Dendritic cell treated with granulocyte-macrophage colony-stimulating factor and Interleukin-4, amounts not matched to agents 40 ng/mL and 50 ng/mL, for 4 days (primary cell): ENCODE results near the gene GPR152.

Source experiments
- H3K27ac Mint-ChIP-seq: one replicate; pipeline ENCODE4 v1.8.0; 2022; ENCODE audit warnings: mild to moderate bottlenecking, mixed read lengths
- H3K27me3 Mint-ChIP-seq: one replicate; pipeline ENCODE4 v1.8.0; 2022; ENCODE audit warnings: mild to moderate bottlenecking, mixed read lengths
- H3K36me3 Mint-ChIP-seq: one replicate; pipeline ENCODE4 v1.8.0; 2022; ENCODE audit warnings: low read depth, mixed read lengths
- H3K4me1 Mint-ChIP-seq: one replicate; pipeline ENCODE4 v1.8.0; 2022; ENCODE audit warnings: low read depth, mixed read lengths
- H3K4me3 Mint-ChIP-seq: one replicate; pipeline ENCODE4 v1.8.0; 2022; ENCODE audit warnings: mild to moderate bottlenecking, moderate library complexity, mixed read lengths
- H3K9me3 Mint-ChIP-seq: one replicate; pipeline ENCODE4 v1.8.0; 2022; ENCODE audit warnings: mixed read lengths
- intact Hi-C: fragments of 100-400 bp; cut with micrococcal nuclease; formaldehyde crosslinking; loops from one replicate; pipeline ENCODE4 v1.15.0; 2022

The GPR152 gene

DNA sequence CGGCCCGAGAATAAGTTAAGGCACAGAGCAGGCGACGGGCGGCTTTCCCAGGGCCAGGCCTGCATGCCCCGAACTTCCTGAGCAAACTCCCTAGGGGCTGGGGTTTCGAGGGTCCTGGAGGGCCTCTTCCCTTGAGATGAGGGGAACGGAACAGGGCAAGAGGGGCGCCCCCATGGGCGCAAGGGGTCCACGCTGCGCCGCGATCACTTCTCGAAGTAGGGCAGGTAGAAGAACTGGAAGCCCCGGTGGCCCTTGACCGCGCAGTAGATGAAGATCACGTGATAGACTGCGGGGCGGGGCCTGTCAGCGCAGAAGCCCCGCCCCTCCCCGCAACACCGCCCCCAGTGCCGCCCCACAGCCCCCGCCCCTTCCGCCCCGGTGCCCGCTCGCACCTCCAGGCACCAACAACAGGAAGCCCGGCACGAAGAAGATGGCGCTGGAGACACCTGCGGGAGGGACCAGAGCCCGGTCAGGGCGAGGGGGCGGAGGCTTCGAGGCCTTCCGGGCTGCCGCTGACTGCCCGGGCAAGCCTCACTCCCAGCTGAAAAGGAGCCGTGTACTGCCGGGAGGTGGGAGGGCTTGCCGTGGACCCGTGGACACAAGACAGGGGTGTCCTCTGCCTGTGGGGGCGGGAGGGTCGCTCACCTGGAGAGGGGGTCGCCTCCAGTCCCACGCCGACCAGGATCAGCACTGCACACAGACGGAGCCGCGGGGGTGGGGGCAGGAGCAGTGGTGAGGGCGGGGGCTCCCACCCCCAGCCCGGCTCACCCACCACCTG lies 12.1 kb upstream of the GPR152 start:
- Mint-ChIP-seq H3K4me3 (peak overlapping the region; percentile 95), H3K4me1 (peaks cover 60% of the 10 kb centered on the region), H3K36me3 (peaks cover 34% of the 10 kb centered on the region), H3K27ac (peak overlapping the region; percentile 96), H3K9me3 (no peaks in the 10 kb centered on the region), H3K27me3 (peaks cover 9% of the 10 kb centered on the region)
- intact Hi-C loops = loop anchor here (5.0 kb wide), 2 partner anchors 37 to 43 kb away; partner anchors contain the start of genes CDK2AP2, PITPNM1 and RPS6KB2

DNA sequence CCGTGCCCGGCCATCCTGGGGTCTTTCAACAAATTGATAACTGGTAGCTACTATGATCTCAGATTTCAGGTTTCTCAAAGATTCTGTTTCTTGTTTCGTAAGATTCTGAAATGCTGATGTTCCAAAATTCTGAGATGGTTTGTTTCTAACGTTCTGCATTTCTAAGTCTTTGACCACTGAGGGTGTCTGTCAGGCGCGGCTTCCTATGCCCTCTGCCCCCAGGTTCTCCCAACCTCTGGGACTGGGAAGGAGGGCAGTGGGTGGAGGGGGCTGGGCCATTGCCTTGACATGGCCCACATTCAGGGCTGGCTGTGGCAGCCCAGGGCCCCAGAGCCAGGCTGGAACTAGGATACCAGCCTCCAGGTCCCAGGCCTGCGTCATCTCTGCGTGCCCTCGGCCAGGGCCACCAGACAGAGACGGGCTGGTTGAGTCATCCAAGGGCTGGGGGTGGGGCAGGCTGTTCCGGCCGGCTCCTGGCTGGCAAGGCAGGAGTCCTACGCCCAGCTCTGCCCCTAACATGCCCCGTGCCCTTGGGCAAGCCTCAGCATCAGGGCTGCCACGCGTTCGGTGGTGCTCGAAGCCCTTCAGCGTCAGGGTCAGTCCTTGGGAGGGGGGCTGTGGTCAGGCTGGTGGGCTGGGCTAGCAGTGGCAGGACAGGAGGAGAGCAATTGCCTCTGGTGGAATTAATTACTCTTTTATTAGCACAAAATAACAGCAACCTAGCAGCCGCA lies 11.3 kb upstream of the GPR152 start:
- H3K4me3 Mint-ChIP-seq = peak overlapping the region; percentile 95
- peaks cover 33% of the 10 kb centered on the region for H3K36me3 Mint-ChIP-seq
- H3K27ac Mint-ChIP-seq = peak overlapping the region; percentile 96
- no peaks in the 10 kb centered on the region for H3K9me3 Mint-ChIP-seq
- H3K4me1 Mint-ChIP-seq = peaks cover 57% of the 10 kb centered on the region
- H3K27me3 Mint-ChIP-seq = peaks cover 9% of the 10 kb centered on the region
- intact Hi-C loops = no loop called here

DNA sequence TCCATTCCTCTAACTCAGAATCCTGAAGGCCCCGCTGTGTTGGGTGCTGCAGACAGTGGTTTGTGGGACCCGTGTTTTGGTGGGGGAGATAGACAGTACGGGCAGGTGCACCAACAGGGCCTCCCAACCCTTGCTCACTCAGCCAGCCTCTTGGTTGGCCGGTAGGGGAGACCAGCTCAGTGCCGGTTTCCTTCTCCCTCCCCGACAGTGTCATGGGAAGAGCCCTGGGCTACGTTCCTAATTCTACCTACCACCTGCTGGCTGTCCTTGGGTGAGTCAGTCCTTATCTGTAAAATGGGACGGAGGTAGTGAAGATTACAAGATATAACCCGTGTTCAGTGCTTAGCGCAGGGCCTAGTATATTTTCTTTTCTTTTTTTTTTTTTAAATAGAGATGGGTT lies 10.7 kb upstream of the GPR152 start:
- intact Hi-C loops = no loop called here
- Mint-ChIP-seq H3K9me3 (no peaks in the 10 kb centered on the region), H3K27me3 (peaks cover 9% of the 10 kb centered on the region), H3K36me3 (peaks cover 27% of the 10 kb centered on the region), H3K4me1 (peaks cover 52% of the 10 kb centered on the region), H3K27ac (peak overlapping the region; percentile 96), H3K4me3 (no peak overlapping the region)

DNA sequence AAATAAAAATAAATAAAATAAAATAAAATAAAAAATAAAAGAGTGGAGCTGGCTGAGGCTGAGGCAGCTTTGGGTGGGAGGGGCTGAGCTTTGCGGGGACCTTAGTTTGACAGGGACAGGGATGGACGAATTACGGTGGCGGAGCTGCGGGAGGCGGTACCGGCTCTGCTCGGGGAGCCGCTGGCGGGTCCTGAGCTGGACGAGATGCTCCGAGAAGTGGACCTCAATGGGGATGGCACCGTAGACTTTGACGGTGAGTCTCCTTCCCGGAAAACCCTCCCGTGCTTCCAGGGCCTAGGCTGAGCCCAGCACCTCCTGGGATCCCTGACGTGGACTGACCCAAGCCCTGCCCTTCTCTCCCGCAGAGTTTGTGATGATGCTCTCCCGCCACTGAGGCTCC lies 5.7 kb upstream of the GPR152 start:
- intact Hi-C loops = no loop called here
- Mint-ChIP-seq H3K4me3 (no peak overlapping the region), H3K9me3 (no peaks in the 10 kb centered on the region), H3K27me3 (peaks cover 3% of the 10 kb centered on the region), H3K4me1 (peaks cover 29% of the 10 kb centered on the region), H3K27ac (no peak overlapping the region), H3K36me3 (no peaks in the 10 kb centered on the region)

DNA sequence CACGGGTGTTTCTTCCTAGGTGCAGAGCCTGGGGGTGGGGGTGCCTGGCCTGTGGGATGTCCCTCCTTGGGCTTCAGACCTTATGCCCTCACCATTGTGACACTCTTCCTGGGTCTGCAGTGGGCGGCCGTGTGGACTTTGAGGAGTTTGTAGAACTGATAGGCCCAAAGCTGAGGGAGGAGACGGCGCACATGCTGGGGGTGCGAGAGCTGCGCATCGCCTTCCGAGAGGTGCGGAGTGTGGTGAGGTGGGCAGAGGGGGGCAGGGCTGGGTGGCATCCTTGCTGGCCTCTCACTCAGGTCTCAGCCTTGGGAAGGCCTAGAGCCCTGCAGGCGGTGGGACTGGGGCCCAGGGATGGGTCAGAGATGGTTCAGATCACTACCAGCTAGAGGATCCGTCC lies 4.9 kb upstream of the GPR152 start:
- Mint-ChIP-seq H3K9me3 (no peaks in the 10 kb centered on the region), H3K27me3 (peaks cover 3% of the 10 kb centered on the region), H3K27ac (no peak overlapping the region), H3K4me1 (peaks cover 32% of the 10 kb centered on the region), H3K4me3 (no peak overlapping the region), H3K36me3 (no peaks in the 10 kb centered on the region)
- intact Hi-C loops = no loop called here

DNA sequence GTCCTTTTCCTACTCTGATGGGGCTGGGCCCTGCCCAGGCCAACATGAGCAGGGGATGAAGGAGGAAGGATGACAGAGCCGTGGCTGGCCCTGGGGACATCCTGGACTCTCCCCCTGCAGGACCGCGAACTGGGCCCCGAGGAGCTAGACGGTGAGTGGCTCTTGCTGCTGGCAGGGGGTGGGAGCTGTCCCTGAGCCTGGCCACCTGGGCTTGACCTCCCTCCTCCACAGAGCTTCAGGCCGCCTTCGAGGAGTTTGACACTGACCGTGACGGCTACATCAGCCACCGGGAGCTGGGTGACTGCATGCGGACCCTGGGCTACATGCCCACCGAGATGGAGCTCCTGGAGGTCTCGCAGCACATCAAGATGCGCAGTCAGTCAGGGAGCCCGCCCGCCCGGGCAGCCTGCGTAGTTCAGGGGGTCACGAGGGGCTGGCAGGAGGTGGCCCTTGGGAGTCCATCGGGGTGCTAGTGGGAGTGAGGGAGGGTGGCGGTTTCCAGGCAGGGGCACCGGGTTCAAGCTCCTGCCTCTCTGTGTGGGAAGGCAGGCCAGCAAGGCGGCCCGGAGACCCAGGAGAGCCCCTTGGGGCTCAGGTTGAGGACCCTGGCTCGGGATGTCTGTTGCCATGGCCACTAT lies 3.7 kb upstream of the GPR152 start:
- H3K27me3 Mint-ChIP-seq = peaks cover 3% of the 10 kb centered on the region
- intact Hi-C loops = no loop called here
- H3K4me1 Mint-ChIP-seq = peaks cover 45% of the 10 kb centered on the region
- H3K4me3 Mint-ChIP-seq = no peak overlapping the region
- no peaks in the 10 kb centered on the region for H3K9me3 Mint-ChIP-seq
- no peaks in the 10 kb centered on the region for H3K36me3 Mint-ChIP-seq
- no peak overlapping the region for H3K27ac Mint-ChIP-seq

DNA sequence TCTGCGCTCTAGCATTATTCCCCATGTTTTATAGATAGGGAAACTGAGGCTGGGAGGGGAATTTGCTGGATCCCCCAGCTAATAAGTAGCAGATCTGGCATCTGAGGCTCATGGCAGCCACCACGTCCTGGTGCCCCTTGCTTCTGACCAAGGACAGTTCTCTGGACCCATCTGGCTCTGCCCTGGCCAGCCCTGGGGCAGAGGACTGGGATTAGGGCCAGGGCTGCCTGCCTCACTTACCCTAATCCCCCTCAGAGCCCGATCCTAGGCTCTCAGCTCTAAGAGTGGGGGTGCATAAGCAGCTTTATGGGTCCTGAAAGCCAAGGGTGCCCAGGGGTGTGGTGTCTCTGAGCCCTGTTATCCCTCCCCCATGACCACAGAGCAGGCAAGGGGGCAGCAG lies 2.5 kb upstream of the GPR152 start, which contains the start of gene CABP4:
Gene CABP4 (plus strand): TSS at position 301 of the 400 bp plus-strand sequence. CDS start 70 bp downstream, at position 371.
- no peaks in the 10 kb centered on the region for H3K36me3 Mint-ChIP-seq
- peaks cover 1% of the 10 kb centered on the region for H3K27me3 Mint-ChIP-seq
- H3K27ac Mint-ChIP-seq = peak within 1 kb of the TSS; percentile 21
- H3K9me3 Mint-ChIP-seq = no peaks in the 10 kb centered on the region
- intact Hi-C loops = no loop called here
- no peak within 1 kb of the TSS for H3K4me3 Mint-ChIP-seq
- peaks cover 50% of the 10 kb centered on the region for H3K4me1 Mint-ChIP-seq

DNA sequence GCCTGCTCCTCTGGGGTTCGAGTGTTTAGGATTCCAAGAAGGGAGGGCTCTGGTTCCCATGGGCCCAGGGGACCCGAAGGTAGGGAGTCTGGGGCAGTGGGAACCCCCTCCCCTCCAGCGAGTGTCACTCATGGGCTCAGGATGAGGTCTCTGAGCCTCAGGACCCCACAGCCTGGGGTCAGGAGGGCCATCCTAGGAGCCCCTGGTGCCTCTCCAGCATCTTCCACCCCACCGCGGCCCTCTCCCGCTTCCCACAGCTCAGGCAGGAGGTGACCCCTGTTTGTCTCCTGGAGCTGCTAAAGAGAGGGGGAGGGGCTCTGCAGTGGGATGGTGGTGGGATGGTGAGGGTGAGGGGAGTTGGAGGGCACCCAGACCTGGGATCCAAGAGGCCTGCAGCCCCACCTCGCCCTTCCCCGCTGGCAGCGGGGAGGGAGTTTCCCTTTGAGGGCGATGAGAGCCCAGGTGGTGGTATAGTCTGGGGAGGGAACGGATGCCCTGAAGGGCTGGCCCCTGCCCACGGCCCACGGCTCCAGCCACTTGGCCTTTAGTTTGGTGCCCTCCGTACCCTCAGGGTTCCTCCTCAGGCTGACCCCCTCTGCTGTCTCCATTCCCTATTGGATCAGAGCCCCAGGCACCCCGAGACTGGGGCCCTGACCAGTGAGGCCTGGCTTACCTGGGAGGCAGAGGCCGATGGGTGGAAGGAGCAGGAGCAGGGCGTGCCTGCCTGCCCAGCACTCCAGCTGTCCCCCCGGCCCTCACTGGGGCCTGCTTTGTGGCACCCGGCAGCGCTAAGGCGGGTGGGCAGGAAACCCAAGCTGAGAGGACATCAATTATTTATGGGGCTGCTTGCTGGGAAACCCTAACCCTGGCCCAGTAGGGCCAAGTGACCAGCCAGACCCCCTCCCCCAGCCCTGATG lies 1.5 kb upstream of the GPR152 start:
- H3K27ac Mint-ChIP-seq = peak overlapping the region; percentile 21
- H3K36me3 Mint-ChIP-seq = no peaks in the 10 kb centered on the region
- H3K4me3 Mint-ChIP-seq = no peak overlapping the region
- H3K27me3 Mint-ChIP-seq = peaks cover 1% of the 10 kb centered on the region
- H3K9me3 Mint-ChIP-seq = no peaks in the 10 kb centered on the region
- intact Hi-C loops = no loop called here
- H3K4me1 Mint-ChIP-seq = peaks cover 54% of the 10 kb centered on the region

DNA sequence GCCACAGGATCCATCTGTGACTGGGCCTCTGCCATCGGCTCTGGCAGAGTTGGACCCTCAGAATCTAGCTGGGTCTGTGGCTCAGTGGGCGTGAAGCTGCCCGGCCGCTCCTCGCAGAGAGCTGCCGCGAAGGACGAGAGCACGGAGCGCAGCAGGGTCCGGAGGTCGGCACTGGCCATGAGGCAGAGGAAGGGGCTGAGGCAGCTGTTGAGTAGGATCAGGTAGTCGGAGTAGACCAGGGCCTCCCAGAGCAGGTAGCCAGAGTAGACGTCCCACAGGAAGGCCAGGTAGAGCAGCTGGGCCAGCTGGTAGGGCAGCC lies 912 bp downstream of the GPR152 start:
- intact Hi-C loops = no loop called here
- peaks cover 71% of the 10 kb centered on the region for H3K4me1 Mint-ChIP-seq

DNA sequence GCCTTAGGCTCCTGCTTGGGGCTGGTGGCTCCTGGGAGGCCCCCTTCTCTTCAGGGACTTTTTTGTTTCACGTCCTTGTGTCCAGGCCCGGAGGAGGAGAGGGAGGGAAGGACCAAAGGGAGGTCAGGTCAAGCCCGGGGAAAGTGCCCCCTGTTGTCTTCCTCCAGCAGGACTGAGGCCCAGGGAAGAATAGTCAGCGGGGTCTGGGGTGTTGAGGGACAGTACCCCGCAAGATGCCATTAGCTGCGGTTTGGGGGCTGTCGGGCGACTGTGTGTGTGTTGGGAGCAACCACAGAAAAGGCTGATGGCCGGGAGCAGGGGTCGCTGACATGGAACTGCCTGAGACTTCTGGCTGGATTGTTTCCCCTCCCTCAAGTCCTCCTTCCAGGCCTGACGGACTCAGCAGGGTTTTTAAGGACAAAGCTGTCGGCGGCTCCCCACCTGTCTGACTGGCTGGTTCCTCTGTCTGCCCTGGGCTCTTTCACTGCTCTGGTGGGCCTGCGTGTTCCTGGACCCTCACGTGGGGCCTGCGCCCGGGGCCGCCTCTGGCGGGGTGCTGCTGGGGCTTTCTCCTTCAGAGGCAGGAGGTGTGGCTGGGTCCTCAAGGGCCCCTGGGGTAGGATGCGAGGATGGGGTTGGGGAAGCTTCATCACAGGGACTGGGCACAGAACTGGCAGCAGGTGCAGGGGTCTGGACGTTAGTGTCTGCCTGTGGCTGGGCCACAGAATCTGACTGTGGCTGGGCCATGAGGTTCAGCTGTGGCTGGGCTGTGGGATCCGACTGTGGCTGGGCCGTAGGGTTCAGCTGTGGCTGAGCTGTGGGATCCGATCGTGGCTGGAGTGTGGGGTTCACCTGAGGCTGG lies 1.5 kb downstream of the GPR152 start:
- no peak overlapping the region for H3K4me3 Mint-ChIP-seq
- intact Hi-C loops = no loop called here
- H3K27ac Mint-ChIP-seq = peak overlapping the region; percentile 87
- H3K4me1 Mint-ChIP-seq = peaks cover 71% of the 10 kb centered on the region
- H3K9me3 Mint-ChIP-seq = no peaks in the 10 kb centered on the region
- peaks cover 3% of the 10 kb centered on the region for H3K27me3 Mint-ChIP-seq
- no peaks in the 10 kb centered on the region for H3K36me3 Mint-ChIP-seq

More for the DNA sequence above, 912 bp downstream of the GPR152 start:
- Mint-ChIP-seq H3K9me3 (no peaks in the 10 kb centered on the region), H3K36me3 (no peaks in the 10 kb centered on the region), H3K4me3 (no peak overlapping the region), H3K27ac (peak overlapping the region; percentile 87), H3K27me3 (peaks cover 3% of the 10 kb centered on the region)

DNA sequence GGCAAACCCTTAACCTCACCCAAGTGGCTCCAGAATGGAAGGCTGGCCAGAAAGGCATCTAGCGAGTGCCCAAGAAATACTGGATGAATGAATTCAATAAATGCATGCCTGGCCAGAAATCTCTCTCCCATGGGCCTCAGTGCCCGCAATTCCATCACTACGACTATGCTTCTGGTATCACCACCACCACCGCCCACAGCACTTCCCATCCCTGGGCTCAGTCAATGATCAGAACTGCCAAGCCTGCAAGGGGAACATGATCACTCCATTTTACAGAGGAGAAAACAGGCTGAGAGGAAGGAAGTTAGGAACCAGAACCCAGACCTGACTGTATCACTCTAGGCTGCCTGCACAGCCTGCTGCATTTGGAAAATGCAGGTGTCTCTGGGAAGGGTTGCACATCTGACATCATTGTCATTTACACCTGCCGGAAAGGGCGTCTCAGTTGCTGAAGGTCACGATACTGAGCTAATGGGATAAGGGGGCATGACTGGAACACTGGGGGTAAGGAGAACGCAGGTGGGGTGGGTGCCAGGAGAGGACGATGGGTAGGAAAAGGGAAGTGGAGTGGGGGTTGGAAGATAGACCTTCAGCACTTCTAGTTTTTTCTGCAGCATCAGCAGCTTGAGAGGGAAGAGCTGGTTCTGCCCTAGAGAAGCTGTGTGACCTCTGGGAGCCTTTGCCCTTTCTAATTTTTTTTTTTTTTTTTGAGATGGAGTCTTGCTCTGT lies 3.2 kb downstream of the GPR152 start:
- peak overlapping the region; percentile 87 for H3K27ac Mint-ChIP-seq
- peaks cover 2% of the 10 kb centered on the region for H3K27me3 Mint-ChIP-seq
- H3K4me3 Mint-ChIP-seq = peak overlapping the region; percentile 37
- no peaks in the 10 kb centered on the region for H3K36me3 Mint-ChIP-seq
- intact Hi-C loops = no loop called here
- no peaks in the 10 kb centered on the region for H3K9me3 Mint-ChIP-seq
- H3K4me1 Mint-ChIP-seq = peaks cover 69% of the 10 kb centered on the region

DNA sequence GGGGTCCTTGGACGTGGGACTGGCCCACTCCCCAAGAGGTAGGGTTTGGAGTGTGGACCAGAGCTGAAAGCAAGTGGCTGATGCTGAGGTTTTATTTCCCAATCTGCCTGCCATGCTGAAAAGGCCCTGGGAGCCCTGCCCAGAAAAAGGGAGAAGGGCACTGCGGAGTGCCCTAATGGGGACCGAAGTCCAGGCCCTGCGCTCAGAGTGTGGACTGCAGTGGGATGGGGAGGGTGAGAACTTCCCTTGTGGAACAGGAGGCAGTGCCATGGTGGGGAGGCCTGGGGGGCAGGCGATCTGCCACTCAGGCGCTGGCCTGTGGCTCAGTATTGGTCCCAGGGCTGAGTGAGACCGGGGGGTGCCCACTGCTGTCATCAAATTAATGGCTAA lies 4.3 kb downstream of the GPR152 start:
- no peaks in the 10 kb centered on the region for H3K9me3 Mint-ChIP-seq
- peaks cover 70% of the 10 kb centered on the region for H3K4me1 Mint-ChIP-seq
- H3K36me3 Mint-ChIP-seq = no peaks in the 10 kb centered on the region
- peak overlapping the region; percentile 57 for H3K27ac Mint-ChIP-seq
- peaks cover 2% of the 10 kb centered on the region for H3K27me3 Mint-ChIP-seq
- intact Hi-C loops = no loop called here
- H3K4me3 Mint-ChIP-seq = no peak overlapping the region
